ENCODE measurements around the gene SYNE1. TPM values are rescaled to one million over a fixed set of nuclear protein-coding genes. Genes with fewer than 3 reads are reported as not detected.

SYNE1 gene
- total and polyA plus RNA-seq, 11 donors: 25.0 to 178 (median 112) TPM

GRCh38 chr6:152364866-152365265 is 272.3 kb downstream of the SYNE1 start:
- H3K27me3 ChIP-seq: no peaks in the 10 kb centered on the region
- no peak overlapping the region for H3K4me3 ChIP-seq
- ATAC-seq (no peak), DNase-seq (no peak)
- 86 to 92% (median 90%) methylated on average over 2 of the region's 2 CpGs for WGBS, 4 donors
- peaks cover 0 to 95% (median 71%) of the 10 kb centered on the region in 9 donors for H3K36me3 ChIP-seq
- TF ChIP-seq POLR2A (IDR thresholded peaks at IDR 0.05) (no peak), CTCF (IDR thresholded peaks at IDR 0.05) (no peak)
- intact Hi-C loops (cut with DNase I): no loop called here
- H3K4me1 ChIP-seq: peaks cover 0 to 21% (median 16%) of the 10 kb centered on the region in 12 donors
- H3K9me3 ChIP-seq: no peaks in the 10 kb centered on the region
- H3K27ac ChIP-seq: no peak overlapping the region

GRCh38 chr6:152360034-152360433 is 277.1 kb downstream of the SYNE1 start:
- no peaks in the 10 kb centered on the region for H3K9me3 ChIP-seq
- no peak for ATAC-seq
- H3K27ac ChIP-seq: no peak overlapping the region
- H3K4me3 ChIP-seq: no peak overlapping the region
- no peaks in the 10 kb centered on the region for H3K27me3 ChIP-seq
- peaks cover 0 to 96% (median 76%) of the 10 kb centered on the region in 9 donors for H3K36me3 ChIP-seq
- intact Hi-C loops (cut with DNase I): no loop called here
- no peak for TF ChIP-seq CTCF (IDR thresholded peaks at IDR 0.05)
- no peak for TF ChIP-seq POLR2A (IDR thresholded peaks at IDR 0.05)
- 90 to 95% (median 93%) methylated on average over 6 of the region's 6 CpGs for WGBS, 4 donors
- DNase-seq: no peak
- peaks cover 0 to 11% (median 3%) of the 10 kb centered on the region in 12 donors for H3K4me1 ChIP-seq

- peak in 2 of 4 donors; percentile 62 to 63 for ATAC-seq
- intact Hi-C loops (cut with DNase I): no loop called here
- TF ChIP-seq POLR2A (IDR thresholded peaks at IDR 0.05) (no peak), CTCF (IDR thresholded peaks at IDR 0.05) (peak in 8 of 12 donors; percentile 10 to 45 (median 36))
These were observed 280.5 kb downstream of the SYNE1 start for GRCh38 chr6:152356662-152357061.

GRCh38 chr6:152356016-152356415 is 281.1 kb downstream of the SYNE1 start:
- WGBS, 4 donors: 46 to 64% (median 52%) methylated on average over 1 of the region's 1 CpG
- H3K4me1 ChIP-seq: peaks cover 0 to 24% (median 6%) of the 10 kb centered on the region in 12 donors
- DNase-seq: no peak
- no peaks in the 10 kb centered on the region for H3K27me3 ChIP-seq
- TF ChIP-seq CTCF (IDR thresholded peaks at IDR 0.05): no peak
- TF ChIP-seq POLR2A (IDR thresholded peaks at IDR 0.05): no peak
- H3K36me3 ChIP-seq: peaks cover 0 to 100% (median 78%) of the 10 kb centered on the region in 9 donors
- intact Hi-C loops (cut with DNase I): no loop called here
- H3K27ac ChIP-seq: no peak overlapping the region
- H3K9me3 ChIP-seq: no peaks in the 10 kb centered on the region
- no peak overlapping the region for H3K4me3 ChIP-seq
- no peak for ATAC-seq

More at GRCh38 chr6:152356662-152357061, 280.5 kb downstream of the SYNE1 start:
- no peak for DNase-seq
- Histone ChIP-seq H3K4me1 (peaks cover 0 to 19% (median 3%) of the 10 kb centered on the region in 12 donors), H3K27me3 (no peaks in the 10 kb centered on the region), H3K36me3 (peaks cover 0 to 100% (median 78%) of the 10 kb centered on the region in 9 donors), H3K4me3 (no peak overlapping the region), H3K9me3 (no peaks in the 10 kb centered on the region), H3K27ac (no peak overlapping the region)
- 10 to 19% (median 14%) methylated on average over 2 of the region's 2 CpGs for WGBS, 4 donors

Data from heart left ventricle (tissue), 16 donors.